Stimulated activated naive CD8-positive, alpha-beta T cell treated with anti-CD3 and anti-CD28 coated beads, Interleukin-15, Interleukin-2, amounts not matched to agents 100 ng/mL and 50 ng/mL, for 24 hours (primary cell): ENCODE data around the gene DYNLT4.
"Not testable (repeated sequence)": the region's sequence is repeated elsewhere in the genome, so short reads cannot be mapped to it uniquely, and the experiment has no call there.

Experiments used
- H3K27ac Mint-ChIP-seq: one replicate; pipeline ENCODE4 v1.8.0; 2021; ENCODE audit warnings: mild to moderate bottlenecking, mixed read lengths
- H3K27me3 Mint-ChIP-seq: one replicate; pipeline ENCODE4 v1.8.0; 2021; ENCODE audit warnings: mixed read lengths
- H3K36me3 Mint-ChIP-seq: one replicate; pipeline ENCODE4 v1.8.0; 2021; ENCODE audit warnings: low read depth, mixed read lengths
- H3K4me1 Mint-ChIP-seq: one replicate; pipeline ENCODE4 v1.8.0; 2021; ENCODE audit warnings: low read depth, mixed read lengths
- H3K4me3 Mint-ChIP-seq: one replicate; pipeline ENCODE4 v1.8.0; 2021; ENCODE audit warnings: mild to moderate bottlenecking, mixed read lengths
- H3K9me3 Mint-ChIP-seq: one replicate; pipeline ENCODE4 v1.8.0; 2021; ENCODE audit warnings: mixed read lengths

DYNLT4 gene, protein sequence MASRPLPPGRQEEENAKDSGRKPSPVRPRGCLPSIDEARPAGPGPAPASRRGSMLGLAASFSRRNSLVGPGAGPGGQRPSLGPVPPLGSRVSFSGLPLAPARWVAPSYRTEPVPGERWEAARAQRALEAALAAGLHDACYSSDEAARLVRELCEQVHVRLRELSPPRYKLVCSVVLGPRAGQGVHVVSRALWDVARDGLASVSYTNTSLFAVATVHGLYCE

DNA sequence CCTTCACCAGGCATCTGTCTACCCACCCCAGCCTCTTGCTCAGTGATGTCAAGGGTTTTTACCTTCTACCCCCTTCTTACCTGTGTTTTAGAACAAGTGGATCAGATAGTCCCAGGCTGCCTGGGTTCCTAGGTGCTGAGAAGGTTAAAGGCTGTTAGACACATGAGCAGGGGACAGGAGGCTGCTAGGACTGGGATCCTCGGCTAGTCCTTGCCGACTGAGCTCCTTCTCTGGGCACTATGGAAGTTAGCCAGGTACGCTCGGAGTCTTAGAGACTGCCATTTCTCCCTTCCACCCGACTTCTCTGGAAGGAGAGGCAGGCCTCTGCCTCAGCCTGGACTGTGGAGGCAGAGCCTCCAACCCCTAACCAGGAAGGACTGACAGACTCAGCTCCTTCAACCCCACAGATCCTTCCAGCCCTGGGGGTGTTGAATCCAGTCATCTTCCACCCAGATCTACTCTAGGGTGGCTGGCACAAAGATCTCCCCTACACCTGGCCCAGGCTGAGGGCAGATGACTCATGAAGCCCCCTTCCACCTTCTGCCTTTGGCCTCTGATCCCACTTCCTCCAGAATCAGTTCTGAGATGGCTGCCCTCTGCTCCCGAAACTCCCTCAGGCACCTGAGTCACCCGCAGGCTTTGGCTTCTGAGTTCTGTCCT is at the start of gene DYNLT4:
TSS of gene DYNLT4 (minus strand) at position 648 of the 660 bp plus-strand sequence. CDS start 683 bp downstream, outside the sequence.
- peaks cover 94% of the 10 kb centered on the region for H3K4me1 Mint-ChIP-seq
- H3K4me3 Mint-ChIP-seq: peak within 1 kb of the TSS; percentile 76
- H3K9me3 Mint-ChIP-seq: no peaks in the 10 kb centered on the region
- no peaks in the 10 kb centered on the region for H3K27me3 Mint-ChIP-seq
- H3K36me3 Mint-ChIP-seq: peaks cover 64% of the 10 kb centered on the region
- H3K27ac Mint-ChIP-seq: peak within 1 kb of the TSS; percentile 99

DNA sequence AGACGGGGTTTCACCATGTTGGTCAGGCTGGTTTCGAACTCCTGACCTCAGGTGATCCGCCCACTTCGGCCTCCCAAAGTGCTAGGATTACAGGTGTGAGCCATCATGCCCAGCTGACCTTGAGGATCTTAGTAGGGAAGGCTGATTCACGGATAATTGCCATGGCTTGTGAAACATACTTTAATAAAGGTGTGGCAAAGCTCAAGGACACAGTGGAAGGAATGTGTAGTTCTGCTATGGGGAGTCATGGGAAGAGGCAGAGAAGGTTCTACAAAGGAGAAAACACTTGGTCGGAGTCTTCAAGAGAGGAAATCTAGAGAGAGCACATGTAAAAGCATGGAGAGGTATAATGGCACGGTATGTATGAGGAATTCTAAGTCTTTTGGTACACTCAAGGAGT is 48.6 kb upstream of the DYNLT4 start:
- Mint-ChIP-seq H3K27me3 (no peaks in the 10 kb centered on the region), H3K4me1 (peaks cover 8% of the 10 kb centered on the region), H3K9me3 (no peaks in the 10 kb centered on the region), H3K36me3 (peaks cover 48% of the 10 kb centered on the region), H3K4me3 (no peak overlapping the region), H3K27ac (no peak overlapping the region)

DNA sequence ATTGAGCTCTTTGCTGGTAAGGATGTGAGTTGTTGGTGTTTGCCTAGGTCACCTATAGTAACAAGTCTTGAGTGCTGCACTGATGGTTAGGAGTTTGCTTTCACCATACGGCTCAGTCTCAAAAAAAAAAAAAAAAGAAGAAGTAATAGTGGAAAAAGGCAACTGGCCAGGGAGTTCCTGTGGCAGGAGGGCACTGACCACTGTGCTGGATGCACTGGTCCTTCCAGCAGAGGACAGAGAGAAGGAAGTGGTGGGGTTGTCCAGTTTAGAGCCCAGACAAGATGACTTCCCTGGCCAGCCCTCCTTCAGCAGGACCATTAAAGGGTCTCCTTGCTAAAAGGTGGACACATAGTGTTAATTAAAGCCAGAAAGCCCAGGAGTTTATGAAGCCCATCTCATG is 47.8 kb upstream of the DYNLT4 start:
- H3K36me3 Mint-ChIP-seq: peaks cover 50% of the 10 kb centered on the region
- H3K27ac Mint-ChIP-seq: no peak overlapping the region
- no peaks in the 10 kb centered on the region for H3K27me3 Mint-ChIP-seq
- H3K4me1 Mint-ChIP-seq: peaks cover 4% of the 10 kb centered on the region
- no peak overlapping the region for H3K4me3 Mint-ChIP-seq
- no peaks in the 10 kb centered on the region for H3K9me3 Mint-ChIP-seq

DNA sequence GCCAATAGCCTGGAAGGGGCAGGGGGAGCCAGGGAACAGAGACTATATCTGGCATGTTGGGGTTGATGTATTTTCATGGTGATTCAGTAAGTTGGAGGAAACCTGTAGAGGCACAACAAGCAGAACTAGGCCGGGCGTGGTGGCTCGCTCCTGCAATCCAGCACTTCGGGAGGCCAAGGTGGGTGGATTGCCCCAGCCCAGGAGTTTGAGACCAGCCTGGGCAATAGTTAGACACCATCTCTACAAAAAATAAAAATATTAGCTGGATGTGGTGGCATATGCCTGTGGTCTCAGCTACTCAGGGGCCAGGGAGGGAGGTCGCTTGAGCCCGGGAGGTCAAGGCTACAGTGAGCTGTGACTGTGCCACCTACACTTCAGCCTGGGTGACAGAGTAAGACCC is 46.0 kb upstream of the DYNLT4 start:
- H3K4me3 Mint-ChIP-seq: no peak overlapping the region

DNA sequence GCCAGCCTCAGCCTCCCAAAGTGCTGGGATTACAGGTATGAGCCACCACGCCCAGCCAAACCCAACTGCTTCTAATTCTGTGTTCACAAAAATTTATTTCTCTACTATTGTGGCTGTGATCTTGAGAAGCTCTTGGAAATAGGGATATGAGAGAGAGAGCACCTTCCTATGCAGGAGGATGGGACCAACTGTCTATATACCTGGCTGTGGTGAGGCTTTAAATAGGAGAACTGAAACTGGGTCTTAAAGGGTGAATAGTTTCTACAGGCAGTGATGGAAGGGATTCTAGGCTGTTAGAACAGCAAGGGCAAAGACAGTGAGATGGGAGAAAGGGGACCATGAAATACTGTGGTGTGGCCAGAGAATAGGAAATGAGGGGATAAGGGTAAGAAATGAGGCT is 44.2 kb upstream of the DYNLT4 start:
- no peaks in the 10 kb centered on the region for H3K27me3 Mint-ChIP-seq
- peaks cover 10% of the 10 kb centered on the region for H3K4me1 Mint-ChIP-seq
- no peak overlapping the region for H3K27ac Mint-ChIP-seq
- H3K9me3 Mint-ChIP-seq: no peaks in the 10 kb centered on the region
- peaks cover 41% of the 10 kb centered on the region for H3K36me3 Mint-ChIP-seq
- H3K4me3 Mint-ChIP-seq: no peak overlapping the region

More for the DNA sequence above, 46.0 kb upstream of the DYNLT4 start:
- peaks cover 10% of the 10 kb centered on the region for H3K4me1 Mint-ChIP-seq
- peaks cover 53% of the 10 kb centered on the region for H3K36me3 Mint-ChIP-seq
- H3K27me3 Mint-ChIP-seq: no peaks in the 10 kb centered on the region
- H3K9me3 Mint-ChIP-seq: no peaks in the 10 kb centered on the region
- no peak overlapping the region for H3K27ac Mint-ChIP-seq

DNA sequence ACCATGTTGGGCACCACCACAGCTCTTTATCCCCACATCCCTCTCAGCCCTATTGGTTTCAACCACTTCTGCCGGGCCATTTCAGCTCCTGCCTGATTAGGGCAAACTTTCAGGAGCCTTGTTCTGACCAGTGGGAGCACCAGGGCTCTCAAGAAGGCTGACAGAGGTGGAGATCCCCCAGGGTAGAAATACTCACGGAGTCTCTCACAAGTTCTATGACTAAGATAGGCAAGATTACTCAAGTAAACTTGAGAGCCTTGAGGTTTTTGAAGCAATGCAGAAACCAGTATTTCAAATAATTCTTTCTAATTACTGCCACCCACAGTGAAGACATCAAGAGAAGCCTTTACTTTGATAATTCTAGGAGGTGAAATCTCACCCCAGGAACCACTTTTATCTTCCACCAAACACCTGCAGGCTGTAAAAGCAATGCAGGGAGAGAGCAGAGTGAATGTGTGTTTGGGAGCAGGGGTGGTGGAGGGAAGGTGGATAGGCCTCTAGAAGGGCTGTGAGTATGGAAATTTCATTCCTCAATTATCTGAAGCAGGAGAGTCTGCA is 42.5 kb upstream of the DYNLT4 start:
- Mint-ChIP-seq H3K4me3 (no peak overlapping the region), H3K4me1 (peaks cover 10% of the 10 kb centered on the region), H3K27ac (no peak overlapping the region)

DNA sequence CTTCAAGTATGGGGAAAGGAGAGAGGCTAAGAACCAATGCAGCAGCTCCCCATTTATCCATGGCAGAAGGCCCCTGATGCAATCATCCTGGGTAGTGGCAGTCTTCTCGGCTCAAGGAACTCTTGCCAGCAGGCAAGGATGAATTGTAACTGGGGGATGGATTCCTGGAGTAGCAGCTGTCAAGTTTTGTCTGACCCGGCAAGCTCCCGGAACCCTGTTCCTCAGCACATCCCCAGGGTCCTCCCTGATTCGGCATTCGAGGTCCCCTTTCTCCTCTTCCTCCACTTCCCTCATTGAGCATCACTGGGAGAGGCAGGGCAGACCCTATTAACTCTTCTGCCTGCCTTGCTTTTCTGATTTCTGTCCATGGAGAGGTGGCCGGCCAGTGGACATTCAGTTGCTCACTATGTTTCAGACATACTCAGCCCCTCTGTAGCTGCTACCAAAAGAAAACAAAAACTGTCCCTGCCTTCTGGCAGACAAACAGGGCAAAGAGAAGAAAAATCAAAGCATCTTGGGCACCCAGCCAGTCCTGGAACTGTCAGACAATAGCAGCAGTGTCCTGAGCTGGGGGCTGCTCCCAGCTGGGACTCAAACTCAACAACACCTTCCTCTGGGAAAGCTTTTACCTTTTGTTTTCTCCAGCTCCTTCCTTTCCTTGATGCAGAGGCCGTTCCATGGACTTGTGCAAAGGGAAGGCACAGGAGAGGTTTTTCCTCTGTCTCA is 41.5 kb upstream of the DYNLT4 start:
- peaks cover 10% of the 10 kb centered on the region for H3K4me1 Mint-ChIP-seq

More for the DNA sequence above, 42.5 kb upstream of the DYNLT4 start:
- no peaks in the 10 kb centered on the region for H3K27me3 Mint-ChIP-seq
- peaks cover 26% of the 10 kb centered on the region for H3K36me3 Mint-ChIP-seq
- no peaks in the 10 kb centered on the region for H3K9me3 Mint-ChIP-seq

DNA sequence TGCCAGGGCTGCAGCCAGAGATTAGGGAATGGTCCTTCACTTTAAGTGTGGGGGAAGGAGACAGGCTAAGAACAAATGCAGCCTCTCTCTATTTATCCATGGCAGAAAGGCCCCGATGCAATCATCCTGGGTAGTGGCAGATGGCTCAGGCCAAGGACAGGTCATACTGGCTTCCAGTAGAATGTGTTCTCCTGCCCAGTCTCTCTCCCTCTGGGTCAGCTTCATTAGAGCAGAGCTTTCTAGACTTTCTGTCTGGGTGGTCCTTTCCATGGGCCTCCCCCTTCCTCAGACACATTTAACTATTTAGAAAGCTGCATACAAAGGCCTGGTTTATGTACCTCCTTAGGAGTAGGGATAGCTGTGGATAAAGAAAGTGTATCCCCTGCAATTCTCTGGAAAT is 40.7 kb upstream of the DYNLT4 start:
- peaks cover 10% of the 10 kb centered on the region for H3K4me1 Mint-ChIP-seq

More for the DNA sequence above, 41.5 kb upstream of the DYNLT4 start:
- no peaks in the 10 kb centered on the region for H3K9me3 Mint-ChIP-seq
- H3K4me3 Mint-ChIP-seq: no peak overlapping the region
- H3K27ac Mint-ChIP-seq: no peak overlapping the region
- peaks cover 21% of the 10 kb centered on the region for H3K36me3 Mint-ChIP-seq
- no peaks in the 10 kb centered on the region for H3K27me3 Mint-ChIP-seq

DNA sequence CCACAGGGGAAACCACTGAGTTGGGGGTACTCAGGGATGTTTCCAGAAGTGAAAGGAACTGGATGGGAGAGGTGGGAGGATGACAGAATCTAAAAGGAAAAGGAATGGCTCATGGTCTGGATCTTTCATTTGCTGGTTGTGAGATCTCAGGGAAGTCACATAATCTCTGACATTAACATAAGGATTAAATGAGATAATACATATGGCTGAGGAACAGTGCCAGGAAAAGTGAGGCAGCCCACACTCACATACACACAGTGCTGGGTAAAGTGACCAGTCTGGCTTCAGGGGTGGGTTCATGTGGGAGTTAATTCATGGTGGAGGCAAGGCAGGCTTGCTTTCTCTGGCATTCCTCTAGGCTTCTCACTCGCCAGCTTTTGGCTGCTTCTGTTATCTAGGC is 39.8 kb upstream of the DYNLT4 start:
- H3K4me1 Mint-ChIP-seq: peaks cover 15% of the 10 kb centered on the region
- H3K36me3 Mint-ChIP-seq: peaks cover 10% of the 10 kb centered on the region
- no peak overlapping the region for H3K27ac Mint-ChIP-seq
- H3K4me3 Mint-ChIP-seq: no peak overlapping the region
- no peaks in the 10 kb centered on the region for H3K27me3 Mint-ChIP-seq
- H3K9me3 Mint-ChIP-seq: no peaks in the 10 kb centered on the region

More for the DNA sequence above, 40.7 kb upstream of the DYNLT4 start:
- no peak overlapping the region for H3K27ac Mint-ChIP-seq
- no peaks in the 10 kb centered on the region for H3K27me3 Mint-ChIP-seq
- no peak overlapping the region for H3K4me3 Mint-ChIP-seq
- H3K36me3 Mint-ChIP-seq: peaks cover 16% of the 10 kb centered on the region
- H3K9me3 Mint-ChIP-seq: no peaks in the 10 kb centered on the region

DNA sequence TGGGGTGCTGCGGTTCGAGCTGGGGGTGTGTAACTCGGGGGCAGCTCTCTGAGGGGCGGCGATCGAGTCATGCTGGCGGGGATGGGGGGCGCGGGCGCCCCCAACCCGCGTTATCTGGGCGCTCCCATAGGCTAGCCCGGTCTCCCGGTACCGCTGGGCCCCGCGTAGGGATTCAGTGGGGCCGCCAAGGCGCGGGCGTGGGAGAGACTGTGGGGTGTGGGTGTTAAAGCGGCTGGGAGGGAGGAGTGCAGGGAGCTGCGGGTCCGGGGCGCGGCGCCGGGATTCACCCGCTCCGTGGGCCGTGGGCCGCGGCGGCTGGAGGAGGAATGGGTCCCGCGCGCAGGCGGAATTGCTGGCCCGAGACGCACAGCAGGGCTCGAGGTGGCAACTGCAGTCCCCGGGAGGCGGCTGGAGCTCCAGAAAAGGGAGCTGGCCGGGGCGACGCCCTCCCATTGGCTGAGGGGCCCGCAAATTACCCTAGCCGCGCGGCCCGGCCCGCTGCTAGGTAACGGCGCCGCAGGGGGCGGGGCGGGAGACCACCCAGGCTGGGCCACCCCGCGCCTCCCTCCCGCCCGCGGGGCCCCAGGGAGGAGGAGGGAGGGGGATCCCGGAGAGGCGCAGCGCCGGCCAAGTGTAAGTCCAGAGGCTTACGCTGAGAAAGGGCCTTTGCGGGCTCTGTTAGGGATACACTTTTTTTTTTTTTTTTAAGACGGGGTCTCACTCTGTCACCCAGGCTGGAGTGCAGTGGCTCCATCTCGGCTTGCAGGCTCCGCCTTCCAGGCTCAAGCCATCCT is 35.9 kb upstream of the DYNLT4 start, which contains the start of gene PTCH2:
TSS of gene PTCH2 (minus strand) at position 392 of the 794 bp plus-strand sequence. CDS start at position 71, 321 bp downstream.
- Mint-ChIP-seq H3K4me1 (peaks cover 5% of the 10 kb centered on the region), H3K27me3 (peaks cover 7% of the 10 kb centered on the region), H3K36me3 (peaks cover 4% of the 10 kb centered on the region), H3K27ac (no peak within 1 kb of the TSS), H3K4me3 (peak within 1 kb of the TSS; percentile 48), H3K9me3 (no peaks in the 10 kb centered on the region)

DNA sequence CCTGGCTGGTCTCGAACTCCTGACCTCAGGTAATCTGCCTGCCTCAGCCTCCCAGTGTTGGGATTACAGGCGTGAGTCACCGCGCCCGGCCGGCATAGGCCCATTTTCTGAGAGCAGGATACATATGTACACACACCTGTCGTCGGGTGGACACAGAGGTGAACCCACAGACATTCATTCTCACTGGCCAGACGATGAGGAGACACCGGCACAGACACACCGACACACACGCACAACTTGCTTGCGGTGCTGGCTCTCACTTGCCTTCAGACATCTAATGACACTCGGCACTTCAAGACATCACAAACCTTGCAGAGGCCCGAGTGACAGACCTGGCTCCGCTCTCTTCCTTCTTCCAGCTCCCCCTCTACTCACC is 35.3 kb upstream of the DYNLT4 start:
- Mint-ChIP-seq H3K36me3 (peaks cover 4% of the 10 kb centered on the region), H3K27ac (no peak overlapping the region), H3K4me1 (peaks cover 5% of the 10 kb centered on the region), H3K9me3 (no peaks in the 10 kb centered on the region), H3K27me3 (peaks cover 7% of the 10 kb centered on the region), H3K4me3 (peak overlapping the region; percentile 48)

DNA sequence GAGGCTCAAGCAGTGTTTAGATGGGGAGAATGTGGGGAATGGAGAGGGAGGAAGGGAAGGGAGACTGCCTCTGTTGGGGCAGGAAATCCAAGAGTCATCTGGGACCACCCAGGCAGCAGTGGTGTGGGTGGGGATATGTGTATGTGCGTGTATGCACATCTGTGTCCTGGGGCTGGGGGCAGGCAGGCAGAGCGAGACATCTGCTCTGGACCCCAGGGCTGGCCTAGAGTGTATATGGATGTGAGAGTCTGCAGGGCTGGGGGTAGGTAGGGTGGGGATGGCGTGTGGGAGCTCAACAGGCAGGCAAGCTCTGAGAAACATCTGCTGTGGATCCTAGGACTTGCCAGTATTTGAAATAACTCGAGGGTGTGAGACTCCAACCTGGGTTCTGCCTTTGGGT is 32.4 kb upstream of the DYNLT4 start:
- no peaks in the 10 kb centered on the region for H3K36me3 Mint-ChIP-seq
- H3K9me3 Mint-ChIP-seq: no peaks in the 10 kb centered on the region
- peaks cover 7% of the 10 kb centered on the region for H3K27me3 Mint-ChIP-seq
- peaks cover 12% of the 10 kb centered on the region for H3K4me1 Mint-ChIP-seq
- no peak overlapping the region for H3K27ac Mint-ChIP-seq
- no peak overlapping the region for H3K4me3 Mint-ChIP-seq

DNA sequence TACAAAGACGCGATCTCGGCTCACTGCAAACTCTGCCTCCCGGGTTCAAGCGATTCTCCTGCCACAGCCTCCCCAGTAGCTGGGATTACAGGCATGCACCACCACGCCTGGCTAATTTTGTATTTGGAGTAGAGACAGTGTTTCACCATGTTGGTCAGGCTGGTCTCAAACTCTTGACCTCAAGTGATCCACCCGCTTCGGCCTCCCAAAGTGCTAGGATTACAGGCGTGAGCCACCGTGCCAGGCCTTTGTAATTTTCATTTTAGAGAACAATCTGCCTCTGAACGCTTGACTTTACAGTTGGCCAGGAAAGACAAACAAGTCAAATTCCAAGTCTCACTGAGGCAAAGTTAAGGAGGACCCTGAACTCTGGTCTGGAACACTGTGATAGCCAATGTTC is 31.1 kb upstream of the DYNLT4 start:
- H3K4me1 Mint-ChIP-seq: peaks cover 12% of the 10 kb centered on the region
- H3K9me3 Mint-ChIP-seq, H3K27me3 Mint-ChIP-seq, H3K4me3 Mint-ChIP-seq, H3K36me3 Mint-ChIP-seq, H3K27ac Mint-ChIP-seq: not testable (repeated sequence)
